GM12874 (cell line): ENCODE measurements around the gene BRME1.

Experiments used
- TF ChIP-seq, protein P1 (sequence below): IDR thresholded peaks from 2 replicates; pipeline ENCODE4 v1.5.1; 2011; ENCODE audit warnings: low read depth, mild to moderate bottlenecking, control low read depth, low read length, moderate library complexity; ENCODE audit not compliant: insufficient read depth

The BRME1 gene

DNA sequence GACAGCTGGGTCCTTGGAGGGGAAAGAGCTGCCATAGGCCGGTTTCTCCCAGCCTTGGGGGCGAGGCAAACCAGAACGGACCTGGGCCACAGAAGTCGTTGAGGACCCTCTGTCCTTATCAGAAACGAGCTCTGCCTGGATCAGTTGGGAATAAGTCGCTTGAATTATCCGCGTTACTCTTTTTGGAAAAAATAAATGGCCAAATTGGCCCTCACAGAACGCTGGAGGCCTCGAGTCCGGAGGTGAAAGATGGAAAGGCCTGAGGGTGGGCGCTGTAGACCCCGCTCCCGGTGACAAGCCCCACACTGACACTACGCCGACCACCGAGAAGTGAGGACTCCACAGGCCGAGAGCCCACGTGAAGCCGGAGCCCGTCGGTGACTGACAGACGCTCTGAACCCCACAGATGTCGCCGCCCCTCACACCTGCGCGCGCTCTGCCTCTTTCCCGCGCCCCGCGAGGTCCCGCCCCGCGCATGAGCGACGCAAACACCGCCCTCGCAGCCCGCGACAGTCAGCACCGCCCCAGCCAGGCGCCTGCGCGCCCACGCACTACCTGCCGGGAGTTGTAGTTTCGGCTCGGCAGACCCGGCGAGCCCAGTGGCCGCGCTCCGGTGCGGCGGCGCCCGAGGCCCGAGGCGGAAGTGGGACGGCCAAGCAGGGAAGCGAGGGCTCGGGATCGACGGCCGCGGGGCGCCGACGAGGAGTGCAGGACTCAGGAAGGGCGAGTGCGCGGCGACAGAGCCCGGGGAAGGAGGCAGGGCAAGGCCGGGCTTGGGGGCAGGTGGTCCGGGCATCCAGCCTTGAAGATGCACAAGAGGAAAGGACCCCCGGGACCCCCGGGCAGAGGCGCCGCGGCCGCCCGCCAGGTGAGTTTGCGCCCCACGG is at the start of gene BRME1, which contains the start of gene CC2D1A:
Gene BRME1 (minus strand): TSS at position 484 of the 887 bp plus-strand sequence. CDS start 1,225 bp downstream, outside the sequence.
Gene CC2D1A (plus strand): TSS at position 568 of the 887 bp plus-strand sequence. CDS start 241 bp downstream, at position 809.
- TF ChIP-seq, protein P1, sequence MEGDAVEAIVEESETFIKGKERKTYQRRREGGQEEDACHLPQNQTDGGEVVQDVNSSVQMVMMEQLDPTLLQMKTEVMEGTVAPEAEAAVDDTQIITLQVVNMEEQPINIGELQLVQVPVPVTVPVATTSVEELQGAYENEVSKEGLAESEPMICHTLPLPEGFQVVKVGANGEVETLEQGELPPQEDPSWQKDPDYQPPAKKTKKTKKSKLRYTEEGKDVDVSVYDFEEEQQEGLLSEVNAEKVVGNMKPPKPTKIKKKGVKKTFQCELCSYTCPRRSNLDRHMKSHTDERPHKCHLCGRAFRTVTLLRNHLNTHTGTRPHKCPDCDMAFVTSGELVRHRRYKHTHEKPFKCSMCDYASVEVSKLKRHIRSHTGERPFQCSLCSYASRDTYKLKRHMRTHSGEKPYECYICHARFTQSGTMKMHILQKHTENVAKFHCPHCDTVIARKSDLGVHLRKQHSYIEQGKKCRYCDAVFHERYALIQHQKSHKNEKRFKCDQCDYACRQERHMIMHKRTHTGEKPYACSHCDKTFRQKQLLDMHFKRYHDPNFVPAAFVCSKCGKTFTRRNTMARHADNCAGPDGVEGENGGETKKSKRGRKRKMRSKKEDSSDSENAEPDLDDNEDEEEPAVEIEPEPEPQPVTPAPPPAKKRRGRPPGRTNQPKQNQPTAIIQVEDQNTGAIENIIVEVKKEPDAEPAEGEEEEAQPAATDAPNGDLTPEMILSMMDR: no peak

GRCh38 chr19:13954185-13954584 is 48.3 kb upstream of the BRME1 start:
- TF ChIP-seq, protein P1: no peak

DNA sequence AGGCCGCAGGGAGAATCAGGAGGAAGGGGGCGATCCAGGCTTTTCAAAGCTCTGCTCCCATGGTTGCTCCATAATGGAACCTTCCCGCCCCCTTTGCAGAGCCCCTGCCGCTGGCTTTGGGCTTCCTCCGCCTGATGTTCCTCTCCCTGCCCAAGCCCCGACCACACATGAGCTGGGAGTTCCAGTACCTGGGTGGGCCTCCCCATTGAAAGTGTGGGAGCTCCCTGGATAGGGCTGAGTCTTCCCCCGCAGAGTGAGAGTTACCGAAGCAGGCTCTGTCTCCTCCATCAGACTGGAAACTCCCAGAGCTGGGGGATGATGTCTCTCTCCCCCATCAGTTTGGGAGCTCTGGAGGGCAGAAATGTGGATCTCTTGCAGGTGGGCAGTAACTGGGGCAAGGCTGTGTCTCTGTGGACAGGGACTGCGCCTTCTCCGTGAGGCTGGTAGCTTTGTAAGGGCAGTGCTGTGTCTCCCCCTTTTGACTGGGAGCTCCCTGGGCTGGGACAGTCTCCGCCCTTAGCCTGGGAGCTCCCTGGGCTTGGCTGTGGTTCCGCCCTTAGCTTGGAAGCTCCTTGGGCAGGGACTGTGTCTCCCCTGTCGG is 47.1 kb upstream of the BRME1 start:
- TF ChIP-seq, protein P1: no peak

DNA sequence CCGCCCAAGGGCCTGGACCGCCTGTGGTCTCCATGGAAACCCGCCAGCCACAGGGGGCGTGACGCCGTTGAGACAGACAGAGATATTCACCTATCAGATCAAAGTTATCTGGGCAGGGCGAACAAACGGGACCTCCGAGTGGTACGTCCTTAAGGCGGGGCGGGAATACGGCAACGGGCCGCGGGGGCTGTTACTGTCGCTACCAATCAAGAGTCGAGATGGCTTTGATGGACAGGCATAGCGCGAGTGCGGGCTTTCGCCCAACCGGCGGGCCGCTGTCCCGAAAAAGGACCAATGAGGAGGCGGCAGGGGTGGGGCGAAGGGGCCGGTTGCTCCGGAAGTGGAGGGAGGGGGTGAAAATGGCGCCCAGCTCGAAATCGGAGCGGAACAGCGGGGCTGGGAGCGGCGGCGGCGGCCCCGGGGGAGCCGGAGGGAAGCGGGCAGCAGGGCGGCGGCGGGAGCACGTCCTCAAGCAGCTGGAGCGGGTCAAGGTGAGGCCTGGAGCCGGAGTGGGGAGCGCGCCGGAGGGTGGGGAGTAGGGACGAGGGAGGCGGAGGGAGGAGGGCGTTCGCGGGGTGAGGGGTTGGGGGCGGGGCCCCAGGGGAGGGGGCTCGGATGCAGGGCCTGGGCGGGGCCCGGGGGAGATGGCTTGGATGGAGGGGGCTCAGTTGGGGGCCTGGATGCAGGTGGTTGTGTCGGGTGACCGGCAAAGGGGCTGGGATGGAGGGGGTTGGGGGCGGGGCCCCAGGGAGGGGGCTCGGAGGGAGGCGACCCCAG is 46.4 kb upstream of the BRME1 start, which contains the start of gene DCAF15:
Gene DCAF15 (plus strand): TSS at position 356 of the 777 bp plus-strand sequence. CDS start 4 bp downstream, at position 360.
- TF ChIP-seq, protein P1: no peak

GRCh38 chr19:13951799-13952153 is 45.9 kb upstream of the BRME1 start:
- TF ChIP-seq, protein P1: no peak

- TF ChIP-seq, protein P1: no peak
These were observed 45.1 kb upstream of the BRME1 start for GRCh38 chr19:13951043-13951442.

DNA sequence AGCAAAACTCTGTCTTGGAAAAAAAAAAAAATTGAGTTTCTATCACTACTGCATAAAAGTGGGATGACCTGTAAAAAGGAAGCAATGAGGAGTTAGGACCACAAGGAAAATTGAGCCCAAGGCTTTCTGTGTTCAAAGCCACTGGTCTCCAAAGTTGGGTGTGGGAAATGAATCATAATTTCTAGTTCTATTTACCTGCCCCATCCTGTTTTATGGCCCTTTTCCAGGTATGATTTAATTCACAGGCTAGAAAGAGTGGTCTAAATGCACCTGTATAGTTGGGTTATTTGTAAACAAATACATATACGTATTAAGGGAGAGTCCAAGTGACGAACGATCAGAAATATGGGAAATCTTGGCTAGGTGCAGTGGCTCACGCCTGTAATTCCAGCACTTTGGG is 40.5 kb upstream of the BRME1 start:
- TF ChIP-seq, protein P1: no peak
